AG04450 (cell line): ENCODE measurements around the gene ISL1. TPM values are rescaled to one million over a fixed set of nuclear protein-coding genes. Genes with fewer than 3 reads are reported as not detected.

Source experiments
- CTCF ChIA-PET: fragments of 300-600, 350-600 bp; formaldehyde crosslinking; extraction: SDS; loops from one replicate; lab custom pipeline; 2022; ENCODE audit warnings: antibody characterized with exemption, inconsistent platforms; lab: Charles Lee
- POLR2A ChIA-PET: fragments of 350-600 bp; formaldehyde crosslinking; extraction: SDS; loops from one replicate; lab custom pipeline; 2021; ENCODE audit warnings: antibody characterized with exemption, inconsistent platforms; lab: Yijun Ruan, JAX
- DNase-seq: peaks from one replicate; pipeline ENCODE4 v3.0.0-alpha.2; 2011; ENCODE audit warnings: low read depth, low spot score
- H3K27ac ChIP-seq: one replicate; pipeline ENCODE4 v1.5.1; 2012; ENCODE audit warnings: low read depth, low read length, control low read depth
- H3K27me3 ChIP-seq: one replicate; pipeline ENCODE4 v1.6.0; 2012; ENCODE audit warnings: low read length; ENCODE audit not compliant: control insufficient read depth, insufficient read depth
- H3K4me3 ChIP-seq: 2 replicates; pipeline ENCODE4 v1.5.1; 2011; ENCODE audit warnings: mild to moderate bottlenecking, low read depth, low read length, control low read depth
- H3K9me3 ChIP-seq: 2 replicates; pipeline ENCODE4 v1.5.1; 2012; ENCODE audit warnings: low read length; ENCODE audit not compliant: control insufficient read depth, insufficient read depth
- polyA plus RNA-seq: library from polyadenylated mRNA; depleted of rRNA; stranded (reverse); fragments of >200 nt; gene quantifications from 2 replicates; pipeline ENCODE4 v1.2.3, GENCODE V29; 2011
- TF ChIP-seq, protein P1 (sequence below): IDR thresholded peaks from 2 replicates; pipeline ENCODE4 v1.5.1; 2011; ENCODE audit warnings: low read depth, low read length, control low read depth, inconsistent platforms

ISL1 gene
- polyA plus RNA-seq, 1 experiment = not detected

DNA sequence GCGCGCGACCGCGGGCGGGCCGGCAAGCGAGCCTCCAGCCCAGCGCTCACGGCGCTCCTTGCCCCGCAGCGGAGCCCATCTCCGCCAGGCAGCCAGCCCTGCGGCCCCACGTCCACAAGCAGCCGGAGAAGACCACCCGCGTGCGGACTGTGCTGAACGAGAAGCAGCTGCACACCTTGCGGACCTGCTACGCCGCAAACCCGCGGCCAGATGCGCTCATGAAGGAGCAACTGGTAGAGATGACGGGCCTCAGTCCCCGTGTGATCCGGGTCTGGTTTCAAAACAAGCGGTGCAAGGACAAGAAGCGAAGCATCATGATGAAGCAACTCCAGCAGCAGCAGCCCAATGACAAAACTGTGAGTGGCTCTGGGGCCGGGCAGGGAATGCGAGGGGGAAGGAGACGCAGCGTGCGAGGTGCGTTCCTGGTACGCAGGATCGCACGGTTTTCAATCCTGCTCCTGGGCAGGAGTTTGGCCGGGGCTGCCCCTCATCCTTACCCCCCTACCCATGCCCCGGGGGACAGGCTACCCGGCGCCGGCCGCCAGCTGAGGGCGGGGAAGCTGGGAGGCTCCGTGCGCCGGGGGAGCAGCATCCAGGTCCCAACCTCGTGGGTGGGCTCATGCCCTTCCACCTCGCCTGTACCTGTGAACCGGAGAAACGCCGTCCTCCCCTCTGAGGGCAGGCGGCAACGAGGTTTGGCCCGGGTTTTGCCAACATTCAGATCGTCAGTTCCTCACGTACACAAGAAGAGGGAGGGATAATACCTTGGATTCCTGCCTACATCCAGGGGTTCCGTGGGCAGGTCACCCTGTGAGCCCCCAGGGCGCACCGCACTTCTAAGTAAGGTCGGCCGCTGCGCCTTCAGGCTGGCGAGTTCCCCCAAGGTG is 6.6 kb downstream of the ISL1 start:
- Histone ChIP-seq H3K27me3 (peaks cover 37% of the 10 kb centered on the region), H3K4me3 (no peak overlapping the region), H3K9me3 (no peaks in the 10 kb centered on the region), H3K27ac (no peak overlapping the region)
- TF ChIP-seq, protein P1, sequence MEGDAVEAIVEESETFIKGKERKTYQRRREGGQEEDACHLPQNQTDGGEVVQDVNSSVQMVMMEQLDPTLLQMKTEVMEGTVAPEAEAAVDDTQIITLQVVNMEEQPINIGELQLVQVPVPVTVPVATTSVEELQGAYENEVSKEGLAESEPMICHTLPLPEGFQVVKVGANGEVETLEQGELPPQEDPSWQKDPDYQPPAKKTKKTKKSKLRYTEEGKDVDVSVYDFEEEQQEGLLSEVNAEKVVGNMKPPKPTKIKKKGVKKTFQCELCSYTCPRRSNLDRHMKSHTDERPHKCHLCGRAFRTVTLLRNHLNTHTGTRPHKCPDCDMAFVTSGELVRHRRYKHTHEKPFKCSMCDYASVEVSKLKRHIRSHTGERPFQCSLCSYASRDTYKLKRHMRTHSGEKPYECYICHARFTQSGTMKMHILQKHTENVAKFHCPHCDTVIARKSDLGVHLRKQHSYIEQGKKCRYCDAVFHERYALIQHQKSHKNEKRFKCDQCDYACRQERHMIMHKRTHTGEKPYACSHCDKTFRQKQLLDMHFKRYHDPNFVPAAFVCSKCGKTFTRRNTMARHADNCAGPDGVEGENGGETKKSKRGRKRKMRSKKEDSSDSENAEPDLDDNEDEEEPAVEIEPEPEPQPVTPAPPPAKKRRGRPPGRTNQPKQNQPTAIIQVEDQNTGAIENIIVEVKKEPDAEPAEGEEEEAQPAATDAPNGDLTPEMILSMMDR = no peak
- DNase-seq = no peak
- ChIA-PET POLR2A (no interaction called here), CTCF (no interaction called here)

DNA sequence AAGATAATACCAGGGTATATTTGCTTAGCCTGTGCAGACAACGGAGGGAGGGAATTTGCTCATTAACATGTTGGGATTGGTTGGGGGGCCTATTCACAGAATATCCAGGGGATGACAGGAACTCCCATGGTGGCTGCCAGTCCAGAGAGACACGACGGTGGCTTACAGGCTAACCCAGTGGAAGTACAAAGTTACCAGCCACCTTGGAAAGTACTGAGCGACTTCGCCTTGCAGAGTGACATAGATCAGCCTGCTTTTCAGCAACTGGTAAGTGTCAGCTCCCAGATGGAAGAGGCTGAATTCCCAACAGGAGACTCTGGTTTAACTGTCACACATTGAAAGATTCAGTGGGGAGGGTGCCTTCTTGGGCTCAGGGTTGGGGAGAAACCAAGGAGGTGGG is 7.9 kb downstream of the ISL1 start:
- Histone ChIP-seq H3K27me3 (peaks cover 33% of the 10 kb centered on the region), H3K27ac (no peak overlapping the region), H3K9me3 (no peaks in the 10 kb centered on the region), H3K4me3 (no peak overlapping the region)
- no peak for DNase-seq
- POLR2A ChIA-PET = no interaction called here
- TF ChIP-seq, protein P1 = no peak
- CTCF ChIA-PET = no interaction called here

DNA sequence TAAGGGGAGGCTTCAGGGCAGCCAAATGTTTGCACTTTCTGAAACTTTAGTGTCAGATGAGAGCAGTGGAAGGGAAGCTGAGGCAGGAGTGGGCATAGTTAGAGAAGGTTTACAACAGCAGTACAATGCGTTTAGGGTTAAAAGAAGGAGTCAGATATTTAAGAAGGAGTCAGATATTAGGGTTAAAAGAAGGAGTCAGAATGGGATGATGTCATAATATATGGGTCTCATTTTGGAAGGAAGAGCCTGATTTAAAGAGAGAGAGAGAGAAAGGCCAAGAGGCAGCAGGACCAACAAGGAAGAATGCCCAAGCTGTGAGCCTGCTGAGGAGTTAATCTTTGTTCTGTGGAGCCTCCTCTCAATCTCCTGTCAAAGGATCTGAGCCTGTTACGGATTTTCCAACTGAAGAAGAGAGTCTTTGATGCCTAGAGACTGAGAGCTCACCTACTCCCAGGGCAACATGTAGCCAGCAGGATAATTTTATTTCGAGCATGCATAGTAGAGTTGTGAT is 9.5 kb downstream of the ISL1 start:
- POLR2A ChIA-PET = no interaction called here

DNA sequence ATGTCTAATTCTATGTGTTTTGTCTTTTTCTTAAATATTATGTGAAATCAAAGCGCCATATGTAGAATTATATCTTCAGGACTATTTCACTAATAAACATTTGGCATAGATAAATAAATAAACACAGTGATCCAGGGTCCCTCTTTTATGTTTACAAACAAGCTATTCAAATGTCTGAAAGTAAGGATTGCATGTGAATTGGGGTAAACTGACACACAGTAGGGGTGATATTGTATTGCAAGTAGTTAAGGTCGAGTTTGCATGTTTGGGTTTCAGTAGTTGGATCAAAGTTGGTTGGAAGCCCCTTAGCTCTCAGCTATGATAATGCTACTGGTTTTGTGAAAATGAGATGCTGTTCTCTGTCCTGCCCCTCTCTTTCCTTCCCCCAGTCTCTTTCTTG is 11.4 kb downstream of the ISL1 start:
- ChIA-PET CTCF (no interaction called here), POLR2A (no interaction called here)
- H3K27ac ChIP-seq = no peak overlapping the region
- peaks cover 16% of the 10 kb centered on the region for H3K27me3 ChIP-seq
- no peak overlapping the region for H3K4me3 ChIP-seq
- TF ChIP-seq, protein P1 = no peak
- H3K9me3 ChIP-seq = no peaks in the 10 kb centered on the region; the same call in 1 of the 2 replicates
- no peak for DNase-seq

More for the DNA sequence above, 9.5 kb downstream of the ISL1 start:
- no peak overlapping the region for H3K27ac ChIP-seq
- no peak overlapping the region for H3K4me3 ChIP-seq
- no peak for DNase-seq
- peaks cover 22% of the 10 kb centered on the region for H3K27me3 ChIP-seq
- no peaks in the 10 kb centered on the region for H3K9me3 ChIP-seq
- CTCF ChIA-PET = no interaction called here
- TF ChIP-seq, protein P1 = no peak

DNA sequence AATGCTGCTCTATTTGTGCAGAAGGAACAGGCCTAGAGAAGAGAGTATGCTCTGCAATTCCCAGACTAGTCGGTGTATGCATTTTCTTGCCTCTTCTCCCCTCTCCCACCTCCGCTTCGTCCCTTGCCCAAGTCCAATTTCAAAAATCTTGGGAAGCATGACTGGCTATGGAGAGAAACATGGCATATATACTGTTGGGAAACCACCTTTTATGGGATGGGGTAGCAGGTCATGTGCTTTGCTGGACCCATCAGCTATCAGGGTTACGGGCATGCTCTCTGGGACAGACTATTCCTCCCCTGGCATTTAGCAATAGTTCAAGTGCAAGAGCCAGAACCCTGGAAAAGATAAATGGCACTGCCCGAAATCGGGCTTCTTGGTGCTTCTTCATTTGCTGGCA is 12.0 kb downstream of the ISL1 start:
- TF ChIP-seq, protein P1 = no peak
- ChIA-PET CTCF (no interaction called here), POLR2A (no interaction called here)
- H3K9me3 ChIP-seq = no peaks in the 10 kb centered on the region; the same call in 1 of the 2 replicates
- DNase-seq = no peak
- peaks cover 9% of the 10 kb centered on the region for H3K27me3 ChIP-seq
- no peak overlapping the region for H3K4me3 ChIP-seq
- H3K27ac ChIP-seq = no peak overlapping the region
